ENCODE data around the gene SELPLG.

DNA sequence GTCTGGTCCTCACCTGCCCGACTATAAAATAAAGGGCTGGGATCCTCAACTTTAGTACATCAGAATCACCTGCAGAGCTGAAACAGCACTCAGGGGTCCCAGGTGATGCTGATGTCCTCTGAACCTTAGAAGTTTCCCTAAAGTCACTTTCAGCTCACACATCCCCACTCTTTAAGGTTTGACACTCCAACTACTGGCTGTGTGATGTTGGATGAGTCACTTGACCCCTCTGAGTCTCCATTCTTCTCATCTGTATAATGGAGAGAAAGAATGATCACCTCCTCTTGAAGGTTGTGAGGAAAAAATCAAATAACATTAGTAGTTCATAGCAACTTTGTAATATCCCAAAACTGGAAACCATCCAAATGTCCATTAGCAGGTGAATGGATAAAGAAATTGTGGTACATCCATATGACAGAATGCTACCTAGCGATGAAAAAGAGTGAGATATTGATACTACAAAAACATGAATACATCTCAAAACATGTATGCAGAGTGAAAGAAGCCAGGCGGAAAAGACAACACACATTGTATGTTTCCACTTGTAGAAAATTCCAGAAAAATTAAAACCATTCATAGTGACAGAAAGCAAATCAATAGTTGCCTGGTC, 49.1 kb downstream of the SELPLG start:
- TF ChIP-seq, protein P1, sequence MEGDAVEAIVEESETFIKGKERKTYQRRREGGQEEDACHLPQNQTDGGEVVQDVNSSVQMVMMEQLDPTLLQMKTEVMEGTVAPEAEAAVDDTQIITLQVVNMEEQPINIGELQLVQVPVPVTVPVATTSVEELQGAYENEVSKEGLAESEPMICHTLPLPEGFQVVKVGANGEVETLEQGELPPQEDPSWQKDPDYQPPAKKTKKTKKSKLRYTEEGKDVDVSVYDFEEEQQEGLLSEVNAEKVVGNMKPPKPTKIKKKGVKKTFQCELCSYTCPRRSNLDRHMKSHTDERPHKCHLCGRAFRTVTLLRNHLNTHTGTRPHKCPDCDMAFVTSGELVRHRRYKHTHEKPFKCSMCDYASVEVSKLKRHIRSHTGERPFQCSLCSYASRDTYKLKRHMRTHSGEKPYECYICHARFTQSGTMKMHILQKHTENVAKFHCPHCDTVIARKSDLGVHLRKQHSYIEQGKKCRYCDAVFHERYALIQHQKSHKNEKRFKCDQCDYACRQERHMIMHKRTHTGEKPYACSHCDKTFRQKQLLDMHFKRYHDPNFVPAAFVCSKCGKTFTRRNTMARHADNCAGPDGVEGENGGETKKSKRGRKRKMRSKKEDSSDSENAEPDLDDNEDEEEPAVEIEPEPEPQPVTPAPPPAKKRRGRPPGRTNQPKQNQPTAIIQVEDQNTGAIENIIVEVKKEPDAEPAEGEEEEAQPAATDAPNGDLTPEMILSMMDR (IDR thresholded peaks at IDR 0.05; ENCODE audit: poor library complexity), result no peak
- TF ChIP-seq EZH2 (IDR thresholded peaks at IDR 0.05; ENCODE audit: borderline replicate concordance) (no peak), EZH2phosphoT487 (IDR thresholded peaks at IDR 0.05; ENCODE audit: low read depth, severe bottlenecking, unreplicated experiment) (no peak)

Data from hepatocyte (in vitro differentiated cells).